Endothelial cell of umbilical vein (primary cell): ENCODE results near the gene NCF4.

Experiments used
- POLR2A ChIP-seq: IDR thresholded peaks from 2 replicates; pipeline ENCODE4 v1.6.1; 2012; ENCODE audit warnings: low read depth, mild to moderate bottlenecking, control low read depth, low read length
- TF ChIP-seq, protein P1 (sequence below), 2 donors: IDR thresholded peaks; 1 replicate in 1 of 2; 2 replicates in 1 of 2; pipeline ENCODE4 v1.5.1; 2011; ENCODE audit warnings: low read length in 2 of 2, mild to moderate bottlenecking in 2 of 2, moderate library complexity in 2 of 2, control low read depth in 1 of 2, inconsistent platforms in 1 of 2, low read depth in 1 of 2; ENCODE audit not compliant: insufficient read depth in 1 of 2; ENCODE audit errors: extremely low read depth in 1 of 2

DNA sequence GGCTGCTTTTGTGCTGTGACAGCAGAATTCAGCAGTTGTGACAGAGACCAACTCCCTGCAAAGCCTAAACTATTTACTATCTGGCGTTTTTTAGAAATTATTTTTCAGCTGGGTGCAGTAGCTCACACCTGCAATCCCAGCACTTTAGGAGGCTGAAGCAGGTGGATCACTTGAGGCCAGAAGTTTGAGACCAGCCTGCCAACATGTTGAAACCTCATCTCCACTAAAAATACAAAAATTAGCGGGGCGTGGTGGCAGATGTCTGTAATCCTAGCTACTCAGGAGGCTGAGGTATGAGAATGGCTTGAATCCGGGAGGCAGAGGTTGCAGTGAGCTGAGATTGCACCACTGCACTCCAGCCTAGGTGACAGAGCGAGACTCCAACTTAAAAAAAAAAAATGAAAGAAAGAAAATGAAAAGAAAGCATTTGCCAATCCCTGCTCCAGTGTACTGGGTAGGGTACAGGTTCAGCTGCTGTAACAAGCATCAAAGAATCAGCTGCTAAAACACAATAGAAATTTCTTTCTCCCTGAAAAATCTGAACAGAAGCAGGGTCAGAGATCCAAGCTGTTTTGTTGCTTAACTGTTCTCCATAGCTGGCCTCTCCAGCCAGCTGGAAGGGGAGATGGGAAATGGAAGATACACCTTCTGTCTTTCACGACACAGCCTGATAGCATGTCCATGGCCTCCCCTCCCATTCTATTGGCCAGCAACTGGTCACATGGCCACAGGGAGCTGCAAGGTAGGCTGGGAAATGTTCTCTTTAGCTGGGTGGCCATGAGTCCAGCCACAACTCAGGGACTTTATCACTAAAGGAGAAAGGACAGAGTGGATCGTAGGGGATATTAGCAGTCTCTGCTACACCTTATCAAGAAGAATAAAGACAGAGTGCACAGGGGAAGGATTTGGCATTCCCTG is 8.5 kb upstream of the NCF4 start:
- TF ChIP-seq, protein P1, sequence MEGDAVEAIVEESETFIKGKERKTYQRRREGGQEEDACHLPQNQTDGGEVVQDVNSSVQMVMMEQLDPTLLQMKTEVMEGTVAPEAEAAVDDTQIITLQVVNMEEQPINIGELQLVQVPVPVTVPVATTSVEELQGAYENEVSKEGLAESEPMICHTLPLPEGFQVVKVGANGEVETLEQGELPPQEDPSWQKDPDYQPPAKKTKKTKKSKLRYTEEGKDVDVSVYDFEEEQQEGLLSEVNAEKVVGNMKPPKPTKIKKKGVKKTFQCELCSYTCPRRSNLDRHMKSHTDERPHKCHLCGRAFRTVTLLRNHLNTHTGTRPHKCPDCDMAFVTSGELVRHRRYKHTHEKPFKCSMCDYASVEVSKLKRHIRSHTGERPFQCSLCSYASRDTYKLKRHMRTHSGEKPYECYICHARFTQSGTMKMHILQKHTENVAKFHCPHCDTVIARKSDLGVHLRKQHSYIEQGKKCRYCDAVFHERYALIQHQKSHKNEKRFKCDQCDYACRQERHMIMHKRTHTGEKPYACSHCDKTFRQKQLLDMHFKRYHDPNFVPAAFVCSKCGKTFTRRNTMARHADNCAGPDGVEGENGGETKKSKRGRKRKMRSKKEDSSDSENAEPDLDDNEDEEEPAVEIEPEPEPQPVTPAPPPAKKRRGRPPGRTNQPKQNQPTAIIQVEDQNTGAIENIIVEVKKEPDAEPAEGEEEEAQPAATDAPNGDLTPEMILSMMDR (IDR thresholded peaks at IDR 0.05; ENCODE audit: extremely low read depth in 1 of 2, insufficient read depth in 1 of 2, low read depth in 1 of 2, low read length in 2 of 2): no peak
- TF ChIP-seq POLR2A: no peak
